ENCODE results near the gene TPO. TPM values are rescaled to one million over a fixed set of nuclear protein-coding genes. Genes with fewer than 3 reads are reported as not detected.

Gene TPO
- total RNA-seq, 1 experiment from 2014 or later, result not detected

- TF ChIP-seq IRF1 (CRISPR knock-in tag; IDR thresholded peaks at IDR 0.05) (no peak), ZNF423 (CRISPR knock-in tag; IDR thresholded peaks at IDR 0.05) (no peak), SOX15 (CRISPR knock-in tag; IDR thresholded peaks at IDR 0.05) (no peak), FOXK1 (CRISPR knock-in tag; IDR thresholded peaks at IDR 0.05) (no peak), ZNF232 (CRISPR knock-in tag; IDR thresholded peaks at IDR 0.05) (no peak)
Measured at GRCh38 chr2:1586923-1587840, 173.9 kb downstream of the TPO start (continued).

- POLR2A ChIA-PET, result no interaction called here
- H3K4me1 Mint-ChIP-seq, result peaks cover 24% of the 10 kb centered on the region
- no peak for TF ChIP-seq FOXJ3 (CRISPR knock-in tag; IDR thresholded peaks at IDR 0.05; ENCODE audit: borderline replicate concordance)
- TF ChIP-seq NFATC4 (CRISPR knock-in tag; IDR thresholded peaks at IDR 0.05), result no peak
- TF ChIP-seq ZNF219 (CRISPR knock-in tag; IDR thresholded peaks at IDR 0.05; ENCODE audit: borderline replicate concordance), result no peak
- TF ChIP-seq ATF6 (CRISPR knock-in tag; IDR thresholded peaks at IDR 0.05), result no peak
- TF ChIP-seq TEAD4 (CRISPR knock-in tag; IDR thresholded peaks at IDR 0.05), result no peak
- no peak for TF ChIP-seq USF1 (CRISPR knock-in tag; IDR thresholded peaks at IDR 0.05)
- TF ChIP-seq ARID4B (CRISPR knock-in tag; IDR thresholded peaks at IDR 0.05; ENCODE audit: borderline replicate concordance), result no peak
- TF ChIP-seq AFF4 (CRISPR knock-in tag; IDR thresholded peaks at IDR 0.05; ENCODE audit: borderline replicate concordance), result no peak
- no peak for TF ChIP-seq SMAD4 (CRISPR knock-in tag; IDR thresholded peaks at IDR 0.05)
- no peak for TF ChIP-seq HMGA2 (CRISPR knock-in tag; IDR thresholded peaks at IDR 0.05)
- no peak for TF ChIP-seq ZNF425 (CRISPR knock-in tag; conservative IDR thresholded peaks at IDR 0.05)
- TF ChIP-seq RORB (CRISPR knock-in tag; IDR thresholded peaks at IDR 0.05), result no peak
- TF ChIP-seq PRRX2 (CRISPR knock-in tag; IDR thresholded peaks at IDR 0.05), result no peak
Measured at GRCh38 chr2:1588051-1588977, 175.1 kb downstream of the TPO start.

More at GRCh38 chr2:1588051-1588977, 175.1 kb downstream of the TPO start:
- ATAC-seq, result no peak
- Mint-ChIP-seq H3K9me3 (no peaks in the 10 kb centered on the region), H3K4me3 (no peak overlapping the region), H3K27me3 (ENCODE audit: low read depth) (no peaks in the 10 kb centered on the region), H3K27ac (no peak overlapping the region), H3K36me3 (peaks cover under 1% of the 10 kb centered on the region; the same call in 1 of the 2 replicates)
- CTCF ChIA-PET, result interaction anchor here (1.0 to 2.2 kb wide), 3 partner anchors 37 to 181 kb away, joined by 3 to 8 read pairs (median 7); no protein-coding TSS in a partner anchor
- DNase-seq (ENCODE audit: low spot score), result no peak
